CD14-positive monocyte (primary cell): ENCODE data around the gene SLX9. TPM values are rescaled to one million over a fixed set of nuclear protein-coding genes. Genes with fewer than 3 reads are reported as not detected.
A peak's percentile ranks its signal among the peaks of the same experiment; 100 is the strongest.

ENCODE experiments used
- DNase-seq, 3 donors: peaks; one replicate each; pipeline ENCODE4 v3.0.0-alpha.2; 2011 to 2022
- H2AFZ ChIP-seq: 2 replicates; pipeline ENCODE4 v1.6.0; 2012; ENCODE audit warnings: mild to moderate bottlenecking, low read depth, low read length, inconsistent platforms; ENCODE audit not compliant: insufficient read depth, poor library complexity, severe bottlenecking
- H3K27ac ChIP-seq, 2 donors: 1 replicate in 1 of 2; 2 replicates in 1 of 2; pipeline ENCODE4 v1.5.1; 2012 to 2013; ENCODE audit warnings: low read length in 2 of 2, control low read depth in 1 of 2, inconsistent platforms in 1 of 2, low read depth in 1 of 2, mild to moderate bottlenecking in 1 of 2
- H3K27me3 ChIP-seq, 2 donors: one replicate each; pipeline versions ENCODE4 v1.6.0 to v1.6.1; 2011 to 2013; ENCODE audit warnings: low read length in 2 of 2; ENCODE audit not compliant: control insufficient read depth in 2 of 2, insufficient read depth in 2 of 2
- H3K36me3 ChIP-seq, 2 donors: replicated peaks in 1 of 2; 1 replicate in 1 of 2; 2 replicates in 1 of 2; pipeline versions ENCODE4 v1.5.1 to v1.6.1; 2012 to 2013; ENCODE audit warnings: low read length in 2 of 2, control low read depth in 1 of 2, inconsistent platforms in 1 of 2, mild to moderate bottlenecking in 1 of 2; ENCODE audit not compliant: insufficient read depth in 2 of 2, control insufficient read depth in 1 of 2
- H3K4me1 ChIP-seq, 2 donors: 1 replicate in 1 of 2; 2 replicates in 1 of 2; pipeline versions ENCODE4 v1.5.1 to v1.6.1; 2012 to 2013; ENCODE audit warnings: low read length in 2 of 2, control low read depth in 1 of 2, inconsistent platforms in 1 of 2, mild to moderate bottlenecking in 1 of 2, moderate library complexity in 1 of 2; ENCODE audit not compliant: insufficient read depth in 2 of 2, control insufficient read depth in 1 of 2
- H3K4me2 ChIP-seq: replicated peaks from 2 replicates; pipeline ENCODE3; 2012; ENCODE audit warnings: low read length, moderate library complexity, mild to moderate bottlenecking; ENCODE audit not compliant: poor library complexity, severe bottlenecking; ENCODE audit errors: extremely low read depth
- H3K4me3 ChIP-seq, 3 experiments: fragments of 200-600 bp in 1 of 3; sonication (generic) in 1 of 3; replicated peaks in 1 of 3; 1 replicate in 2 of 3; 2 replicates in 1 of 3; pipeline ENCODE4 v1.5.1; 2011 to 2013; ENCODE audit warnings: low read length in 3 of 3, mild to moderate bottlenecking in 3 of 3, control low read depth in 2 of 3, low read depth in 2 of 3, inconsistent platforms in 1 of 3, moderate library complexity in 1 of 3
- H3K79me2 ChIP-seq: 2 replicates; pipeline ENCODE4 v1.6.0; 2012; ENCODE audit warnings: mild to moderate bottlenecking, control low read depth, inconsistent platforms, low read length, moderate library complexity; ENCODE audit not compliant: insufficient read depth
- H3K9ac ChIP-seq: 2 replicates; pipeline ENCODE4 v1.6.0; 2017; ENCODE audit warnings: low read length, mild to moderate bottlenecking; ENCODE audit not compliant: insufficient read depth, poor library complexity, severe bottlenecking
- H3K9me3 ChIP-seq, 2 donors: replicated peaks in 1 of 2; 1 replicate in 1 of 2; 2 replicates in 1 of 2; pipeline versions ENCODE4 v1.5.1 to v1.6.1; 2012 to 2013; ENCODE audit warnings: low read length in 2 of 2, control low read depth in 1 of 2; ENCODE audit not compliant: control insufficient read depth in 1 of 2, insufficient read depth in 1 of 2
- H4K20me1 ChIP-seq: 2 replicates; pipeline ENCODE4 v1.6.0; 2012; ENCODE audit warnings: mild to moderate bottlenecking, low read length, control low read depth, moderate library complexity; ENCODE audit not compliant: insufficient read depth
- H3K27ac Mint-ChIP-seq, 7 donors: one replicate each; pipeline ENCODE4 v1.8.0; 2020; ENCODE audit warnings: mild to moderate bottlenecking in 7 of 7, mixed read lengths in 7 of 7, moderate library complexity in 6 of 7, inconsistent platforms in 2 of 7
- H3K27me3 Mint-ChIP-seq, 3 donors: one replicate each; pipeline ENCODE4 v1.8.0; 2021 to 2022; ENCODE audit warnings: low read depth in 3 of 3, mild to moderate bottlenecking in 3 of 3, mixed read lengths in 3 of 3, moderate library complexity in 3 of 3, inconsistent platforms in 1 of 3
- H3K36me3 Mint-ChIP-seq, 2 donors: one replicate each; pipeline ENCODE4 v1.8.0; 2020; ENCODE audit warnings: mixed read lengths in 2 of 2, inconsistent platforms in 1 of 2, mild to moderate bottlenecking in 1 of 2
- H3K4me1 Mint-ChIP-seq: one replicate; pipeline ENCODE4 v1.8.0; 2020; ENCODE audit warnings: mild to moderate bottlenecking, mixed read lengths
- H3K4me3 Mint-ChIP-seq, 2 donors: one replicate each; pipeline ENCODE4 v1.8.0; 2020; ENCODE audit warnings: mild to moderate bottlenecking in 2 of 2, mixed read lengths in 2 of 2, moderate library complexity in 1 of 2
- H3K9me3 Mint-ChIP-seq, 7 donors: one replicate each; pipeline ENCODE4 v1.8.0; 2020 to 2022; ENCODE audit warnings: mixed read lengths in 7 of 7, mild to moderate bottlenecking in 6 of 7, moderate library complexity in 6 of 7, inconsistent platforms in 2 of 7
- CTCF ChIP-seq: fragments of 200-600 bp; IDR thresholded peaks from one replicate; pipeline ENCODE4 v1.8.0; 2022; ENCODE audit warnings: antibody characterized with exemption, mild to moderate bottlenecking
- WGBS: methylation state at CpG from one replicate; pipeline ENCODE4 v1.1.5; 2013; ENCODE audit warnings: missing lambda C conversion rate; ENCODE audit not compliant: insufficient coverage; 5-methylcytosine and 5-hydroxymethylcytosine counted together
- intact Hi-C, 2 donors: fragments of 100-400 bp; cut with micrococcal nuclease; formaldehyde crosslinking; loops; one replicate each; pipeline versions ENCODE4 v1.15.0 to v1.15.1; 2023
- polyA plus RNA-seq, 3 donors: library from polyadenylated mRNA; depleted of rRNA in 1 of 3; unstranded in 2 of 3; stranded (reverse) in 1 of 3; fragments of 300-500 nt in 2 of 3; fragments of >200 nt in 1 of 3; fragmentation: Illumina TruSeq in 2 of 3; gene quantifications; 1 replicate in 2 of 3; 2 replicates in 1 of 3; pipeline ENCODE4 v1.2.3, GENCODE V29; 2012 to 2021

The SLX9 gene
- polyA plus RNA-seq, 3 donors, result 7.5 to 9.0 (median 9.0) TPM

DNA sequence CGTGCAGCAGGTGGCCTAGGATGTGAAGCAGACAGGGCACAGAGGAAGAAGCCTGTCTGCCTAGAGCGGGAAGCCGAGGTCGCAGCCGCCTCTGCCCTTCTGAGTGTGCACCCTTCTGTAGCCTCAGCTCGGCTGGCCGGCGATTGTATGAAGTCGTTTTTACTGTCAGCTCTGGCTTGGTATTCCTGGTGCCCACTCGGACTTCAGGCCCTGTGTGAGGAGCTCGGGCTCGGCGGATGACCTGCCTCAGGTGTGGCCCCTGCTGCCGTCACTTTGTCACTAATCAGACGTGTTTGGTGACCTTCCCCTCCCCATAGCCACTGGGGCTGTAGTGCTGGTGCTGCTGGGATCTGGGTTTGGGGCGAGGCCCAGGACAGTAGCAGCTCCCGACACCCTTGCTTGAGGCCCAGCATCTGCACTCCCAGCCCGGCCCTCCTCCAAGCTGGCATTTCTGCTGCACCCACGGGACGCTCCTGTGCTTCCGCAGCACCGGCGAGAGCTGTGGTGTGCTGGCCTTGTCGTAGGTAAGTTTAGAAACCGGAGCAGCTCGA, 18.1 kb downstream of the SLX9 start:
- H3K4me3 ChIP-seq, result no peak overlapping the region
- H4K20me1 ChIP-seq, result peaks cover 5% of the 10 kb centered on the region
- no peaks in the 10 kb centered on the region for H3K9me3 ChIP-seq
- Mint-ChIP-seq H3K4me3 (no peak overlapping the region), H3K4me1 (no peaks in the 10 kb centered on the region), H3K27me3 (no peaks in the 10 kb centered on the region), H3K36me3 (peaks cover 64 to 92% of the 10 kb centered on the region in 2 donors), H3K9me3 (no peaks in the 10 kb centered on the region), H3K27ac (peak overlapping the region in 3 of 7 donors; percentile 36 to 78 (median 67))
- H3K4me1 ChIP-seq, result no peaks in the 10 kb centered on the region
- H2AFZ ChIP-seq, result no peak overlapping the region
- no peak for TF ChIP-seq CTCF
- no peaks in the 10 kb centered on the region for H3K27me3 ChIP-seq
- no peak for DNase-seq
- intact Hi-C loops, result no loop called here
- no peak overlapping the region for H3K27ac ChIP-seq
- no peak overlapping the region for H3K9ac ChIP-seq
- no peak overlapping the region for H3K4me2 ChIP-seq
- 97% methylated on average over 20 of the region's 26 CpGs for WGBS
- H3K36me3 ChIP-seq, result peaks cover 61 to 84% of the 10 kb centered on the region in 2 donors
- H3K79me2 ChIP-seq, result no peaks in the 10 kb centered on the region

DNA sequence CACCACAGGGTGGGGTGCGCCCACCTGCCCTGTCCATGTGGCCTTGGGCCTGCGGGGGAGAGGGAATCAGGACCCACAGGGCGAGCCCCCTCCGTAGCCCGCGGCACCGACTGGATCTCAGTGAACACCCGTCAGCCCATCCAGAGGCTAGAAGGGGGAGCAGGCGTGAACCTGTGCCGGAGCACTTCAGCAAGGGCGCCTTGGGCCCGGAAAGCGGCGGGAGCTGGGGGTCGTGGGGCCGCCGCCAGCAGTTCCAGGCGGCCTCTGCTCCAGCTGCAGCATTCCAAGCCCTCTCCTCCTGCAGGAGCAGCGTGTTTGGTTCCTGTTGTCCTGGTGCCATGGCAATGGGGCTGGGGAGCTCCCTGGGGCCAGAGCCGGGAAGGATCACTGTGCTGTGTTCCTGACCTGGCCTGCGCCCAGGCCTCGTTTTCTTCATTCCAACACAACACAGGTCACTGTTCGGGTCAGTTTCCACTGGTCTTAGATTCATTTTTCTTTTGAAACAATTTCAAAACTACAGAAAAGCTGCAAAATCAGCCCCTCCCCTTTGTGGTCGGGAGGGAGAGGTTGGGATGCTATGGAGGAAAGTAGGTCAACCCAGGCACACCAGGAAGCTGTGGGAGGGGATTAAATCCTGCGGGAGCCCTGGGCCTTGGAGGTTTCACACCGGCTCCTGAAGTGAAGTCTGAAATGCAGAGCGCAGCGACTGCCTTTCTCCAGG, 18.8 kb downstream of the SLX9 start:
- peak overlapping the region in 4 of 7 donors; percentile 33 to 78 (median 67) for H3K27ac Mint-ChIP-seq
- H3K27me3 Mint-ChIP-seq, result peaks cover 0 to 1% (median 0%) of the 10 kb centered on the region in 3 donors
- Histone ChIP-seq H3K4me3 (no peak overlapping the region), H3K79me2 (no peaks in the 10 kb centered on the region), H4K20me1 (peaks cover 3% of the 10 kb centered on the region), H3K36me3 (peaks cover 60 to 79% of the 10 kb centered on the region in 2 donors), H3K9me3 (no peaks in the 10 kb centered on the region), H3K27me3 (no peaks in the 10 kb centered on the region), H3K9ac (no peak overlapping the region), H3K4me1 (no peaks in the 10 kb centered on the region), H3K27ac (no peak overlapping the region), H2AFZ (no peak overlapping the region), H3K4me2 (no peak overlapping the region)
- TF ChIP-seq CTCF, result no peak
- intact Hi-C loops, result no loop called here
- H3K4me3 Mint-ChIP-seq, result no peak overlapping the region
- no peaks in the 10 kb centered on the region for H3K9me3 Mint-ChIP-seq
- peaks cover 67 to 96% of the 10 kb centered on the region in 2 donors for H3K36me3 Mint-ChIP-seq
- no peaks in the 10 kb centered on the region for H3K4me1 Mint-ChIP-seq
- WGBS, result 95% methylated on average over 25 of the region's 28 CpGs
- no peak for DNase-seq
